Astrocyte (in vitro differentiated cells and primary cell): ENCODE results near the gene ZBED1.

Experiments
- EZH2 ChIP-seq: IDR thresholded peaks from 2 replicates; pipeline ENCODE4 v1.6.1; 2012; ENCODE audit warnings: mild to moderate bottlenecking, low read length, inconsistent platforms; ENCODE audit not compliant: insufficient read depth
- TF ChIP-seq, protein P1 (sequence below): IDR thresholded peaks from 2 replicates; pipeline ENCODE4 v1.5.1; 2011; ENCODE audit warnings: low read depth, mild to moderate bottlenecking, inconsistent platforms, low read length, moderate library complexity; ENCODE audit not compliant: insufficient read depth

DNA sequence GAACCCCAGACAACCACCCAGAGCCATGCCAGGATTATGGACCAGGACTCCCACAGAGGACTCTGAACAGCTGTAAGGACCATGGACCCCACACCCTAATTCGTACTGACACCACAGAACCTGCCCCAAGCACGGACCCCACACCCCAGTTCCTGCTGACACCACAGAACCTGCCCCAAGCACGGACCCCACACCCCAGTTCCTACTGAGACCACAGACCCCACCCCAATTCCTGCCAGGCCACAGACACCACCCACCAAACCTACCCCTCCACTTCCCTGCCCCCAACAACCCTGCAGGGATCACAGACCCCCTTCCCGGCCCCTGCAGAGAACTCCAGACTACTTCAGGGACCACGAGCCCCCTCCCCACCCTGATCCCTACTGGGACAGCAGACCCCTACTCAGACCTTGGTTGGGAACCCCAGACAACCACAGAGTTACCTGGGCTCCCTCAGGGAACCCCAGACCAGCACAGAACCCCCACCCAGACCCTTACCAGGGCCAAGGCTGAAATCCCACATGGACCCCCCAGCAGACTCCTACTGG, 1.4 kb upstream of the ZBED1 start:
- TF ChIP-seq, protein P1, sequence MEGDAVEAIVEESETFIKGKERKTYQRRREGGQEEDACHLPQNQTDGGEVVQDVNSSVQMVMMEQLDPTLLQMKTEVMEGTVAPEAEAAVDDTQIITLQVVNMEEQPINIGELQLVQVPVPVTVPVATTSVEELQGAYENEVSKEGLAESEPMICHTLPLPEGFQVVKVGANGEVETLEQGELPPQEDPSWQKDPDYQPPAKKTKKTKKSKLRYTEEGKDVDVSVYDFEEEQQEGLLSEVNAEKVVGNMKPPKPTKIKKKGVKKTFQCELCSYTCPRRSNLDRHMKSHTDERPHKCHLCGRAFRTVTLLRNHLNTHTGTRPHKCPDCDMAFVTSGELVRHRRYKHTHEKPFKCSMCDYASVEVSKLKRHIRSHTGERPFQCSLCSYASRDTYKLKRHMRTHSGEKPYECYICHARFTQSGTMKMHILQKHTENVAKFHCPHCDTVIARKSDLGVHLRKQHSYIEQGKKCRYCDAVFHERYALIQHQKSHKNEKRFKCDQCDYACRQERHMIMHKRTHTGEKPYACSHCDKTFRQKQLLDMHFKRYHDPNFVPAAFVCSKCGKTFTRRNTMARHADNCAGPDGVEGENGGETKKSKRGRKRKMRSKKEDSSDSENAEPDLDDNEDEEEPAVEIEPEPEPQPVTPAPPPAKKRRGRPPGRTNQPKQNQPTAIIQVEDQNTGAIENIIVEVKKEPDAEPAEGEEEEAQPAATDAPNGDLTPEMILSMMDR: no peak
- no peak for TF ChIP-seq EZH2
